SK-N-SH (cell line): ENCODE measurements around the gene ARHGEF17.

Source experiments
- CTCF ChIP-seq: fragments of 200-600 bp; sonication (generic); IDR thresholded peaks from 2 replicates; pipeline ENCODE4 v1.6.1; 2017; ENCODE audit warnings: antibody characterized with exemption, mild to moderate bottlenecking, moderate library complexity
- JUND ChIP-seq: IDR thresholded peaks from 2 replicates; pipeline ENCODE4 v1.4.0; 2012

GRCh38 chr11:73268671-73269271 is 39.3 kb upstream of the ARHGEF17 start:
- no peak for TF ChIP-seq CTCF
- no peak for TF ChIP-seq JUND
